ENCODE measurements around the gene VPREB3. TPM values are rescaled to one million over a fixed set of nuclear protein-coding genes. Genes with fewer than 3 reads are reported as not detected.

VPREB3 gene, protein sequence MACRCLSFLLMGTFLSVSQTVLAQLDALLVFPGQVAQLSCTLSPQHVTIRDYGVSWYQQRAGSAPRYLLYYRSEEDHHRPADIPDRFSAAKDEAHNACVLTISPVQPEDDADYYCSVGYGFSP
- not detected in 2 replicates for total RNA-seq (2014; rRNA removed; shearing (Covaris generic))

DNA sequence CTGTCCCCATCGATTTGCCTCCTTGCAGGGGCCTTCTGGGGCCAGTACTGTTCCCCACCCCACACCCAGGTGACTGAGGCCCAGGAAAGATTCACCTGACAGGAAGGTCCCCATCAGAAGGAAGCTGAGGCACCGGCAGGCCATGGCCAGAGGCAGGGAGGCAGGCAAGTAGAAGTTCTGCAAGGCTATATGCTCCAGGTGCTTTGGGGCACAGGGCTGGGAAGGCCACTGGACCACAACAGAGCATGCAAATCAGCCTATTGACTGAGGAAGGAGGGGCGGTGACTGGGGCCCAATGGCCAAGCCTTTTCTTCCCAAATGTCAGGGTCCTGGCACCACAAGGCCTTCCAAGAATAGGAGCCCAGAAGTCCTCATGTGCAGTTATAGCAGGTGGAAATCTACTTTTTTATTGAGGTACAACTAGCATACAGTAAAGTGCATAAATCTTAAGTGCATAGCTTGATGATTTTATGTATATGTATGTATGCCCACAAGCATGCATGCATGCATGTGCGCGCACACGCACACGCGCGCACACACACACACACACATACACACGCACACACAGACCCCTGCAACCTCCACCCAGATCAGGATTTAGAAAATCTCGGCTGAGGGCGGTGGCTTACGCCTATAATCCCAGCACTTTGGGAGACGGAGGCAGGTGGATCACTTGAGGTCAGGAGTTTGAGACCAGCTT is at the start of gene VPREB3:
VPREB3 (minus strand) TSS at position 206 of the 700 bp plus-strand sequence; CDS start at position 144, 62 bp downstream.
- no peak for DNase-seq (ENCODE audit: low read depth)

GRCh38 chr22:23803001-23803819 is 49.0 kb upstream of the VPREB3 start:
- no peak for DNase-seq (ENCODE audit: low read depth)

DNA sequence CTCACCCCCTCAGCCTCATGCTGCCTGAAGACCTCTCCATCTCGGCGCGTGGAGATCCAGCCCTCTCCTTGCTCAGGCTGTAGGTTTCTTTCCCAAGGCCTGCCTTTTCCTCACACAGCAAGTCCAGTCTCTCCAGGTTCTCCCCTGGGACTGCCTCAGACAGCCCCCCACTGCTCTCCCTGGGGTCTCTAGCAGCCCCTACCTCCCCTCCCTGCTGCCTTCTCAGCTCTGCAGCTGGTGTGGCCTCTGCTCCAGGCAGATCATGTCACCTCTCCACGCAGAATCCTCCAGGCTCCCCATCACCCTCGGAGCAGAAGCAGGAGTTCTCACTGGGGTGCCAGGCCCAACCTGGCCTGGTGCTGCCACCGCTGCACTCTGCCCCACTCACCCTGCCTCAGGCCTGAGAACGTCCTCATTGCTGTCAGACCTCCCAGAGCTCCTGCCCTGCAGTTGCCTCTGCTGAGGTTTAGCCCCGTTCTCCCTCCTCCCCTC is 47.7 kb upstream of the VPREB3 start:
- DNase-seq (ENCODE audit: low read depth) = no peak

- no peak for DNase-seq (ENCODE audit: low read depth)
Observed at GRCh38 chr22:23801238-23801821, 47.1 kb upstream of the VPREB3 start.

GRCh38 chr22:23800297-23801237 is 46.3 kb upstream of the VPREB3 start:
- DNase-seq (ENCODE audit: low read depth) = no peak

GRCh38 chr22:23796461-23796860 is 42.2 kb upstream of the VPREB3 start:
- no peak for DNase-seq (ENCODE audit: low read depth)

DNA sequence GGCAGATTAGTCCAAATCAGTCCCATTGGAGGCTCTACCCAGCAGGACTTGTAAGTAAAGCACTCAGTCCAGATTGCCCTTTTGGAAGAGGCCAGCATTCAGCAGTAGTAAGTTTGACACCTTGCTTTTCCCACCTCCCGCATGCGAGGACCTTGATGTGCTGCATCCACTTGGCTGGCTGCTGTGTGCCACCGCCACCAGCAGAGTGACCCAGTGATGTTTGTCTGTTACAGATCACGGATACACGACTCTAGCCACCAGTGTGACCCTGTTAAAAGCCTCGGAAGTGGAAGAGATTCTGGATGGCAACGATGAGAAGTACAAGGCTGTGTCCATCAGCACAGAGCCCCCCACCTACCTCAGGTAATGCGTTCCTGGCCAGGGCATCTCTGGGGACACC is 39.1 kb upstream of the VPREB3 start:
- no peak for DNase-seq (ENCODE audit: low read depth)

GRCh38 chr22:23791738-23792645 is 37.8 kb upstream of the VPREB3 start:
- no peak for DNase-seq (ENCODE audit: low read depth)

- DNase-seq (ENCODE audit: low read depth) = no peak
Observed at GRCh38 chr22:23790819-23791737, 36.9 kb upstream of the VPREB3 start.

GRCh38 chr22:23789638-23790037 is 35.4 kb upstream of the VPREB3 start:
- DNase-seq (ENCODE audit: low read depth) = no peak

DNA sequence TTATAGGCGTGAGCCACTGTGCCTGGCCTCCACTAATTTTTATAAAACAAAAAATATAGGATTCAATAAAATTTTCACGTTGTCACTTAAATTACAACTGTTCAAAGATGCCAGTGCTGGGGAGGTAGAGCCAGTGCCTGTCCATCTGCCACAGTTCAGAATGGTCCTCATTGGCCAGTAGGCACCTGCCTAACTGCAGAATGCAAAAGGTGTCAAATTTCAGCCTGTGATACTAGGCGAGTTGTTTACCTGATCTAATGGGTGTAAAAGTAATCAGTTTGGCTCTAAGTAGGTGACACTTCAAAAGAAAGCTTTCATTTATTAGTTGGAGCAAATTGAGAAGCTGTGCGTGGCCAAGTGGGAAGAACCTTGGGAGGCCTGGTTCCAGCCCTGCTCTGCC is 34.9 kb upstream of the VPREB3 start:
- DNase-seq (ENCODE audit: low read depth) = no peak

DNA sequence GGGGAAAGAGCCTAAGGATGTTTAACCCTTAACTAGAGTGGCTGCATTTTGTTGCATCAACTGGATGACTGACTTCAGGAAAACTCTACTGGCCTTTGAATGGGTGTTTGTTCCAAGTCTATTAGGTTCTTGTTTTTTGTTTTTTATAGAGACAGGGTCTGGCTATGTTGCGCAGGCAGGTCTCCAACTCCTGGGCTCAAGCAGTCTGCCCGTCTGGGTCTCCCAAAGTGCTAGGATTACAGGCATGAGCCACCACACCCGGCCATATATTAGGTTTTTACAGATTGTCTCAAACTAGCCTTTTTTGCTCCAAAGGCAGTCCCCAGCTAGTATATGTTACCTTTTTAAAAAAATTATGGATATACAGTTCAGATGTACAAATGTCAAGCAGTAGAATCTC is 33.7 kb upstream of the VPREB3 start:
- no peak for DNase-seq (ENCODE audit: low read depth)

DNA sequence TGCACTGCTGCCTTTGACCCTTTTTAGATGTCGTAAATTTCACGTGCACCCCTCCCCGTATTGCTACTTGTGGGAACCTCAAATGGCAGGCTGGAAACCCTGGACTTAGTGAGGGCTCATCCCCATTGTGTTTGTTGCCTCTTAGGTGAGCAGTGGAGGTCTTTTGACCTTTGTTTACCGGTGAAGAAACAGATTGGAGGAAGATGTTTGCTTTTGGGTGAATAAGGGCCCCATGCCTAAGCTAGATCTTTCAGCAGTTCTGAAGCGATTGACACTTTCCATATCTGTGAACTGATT is 33.3 kb upstream of the VPREB3 start:
- no peak for DNase-seq (ENCODE audit: low read depth)

- peak; percentile 86 for DNase-seq (ENCODE audit: low read depth)
Observed at GRCh38 chr22:23786752-23787599, 32.8 kb upstream of the VPREB3 start, which contains the start of gene SMARCB1. Gene SMARCB1 (plus strand): TSS chr22:23786966. CDS start chr22:23787170, 204 bp downstream.

- DNase-seq (ENCODE audit: low read depth) = no peak
Observed at GRCh38 chr22:23786261-23786710, 32.1 kb upstream of the VPREB3 start.

- peak; percentile 83 for DNase-seq (ENCODE audit: low read depth)
Observed at GRCh38 chr22:23784215-23784732, 30.0 kb upstream of the VPREB3 start.

- DNase-seq (ENCODE audit: low read depth) = no peak
Observed at GRCh38 chr22:23783265-23784150, 29.3 kb upstream of the VPREB3 start.
